ENCODE results near the gene MGP. TPM values are rescaled to one million over a fixed set of nuclear protein-coding genes. Genes with fewer than 3 reads are reported as not detected.

Gene MGP
- total RNA-seq, 4 donors from 2014 or later = 136 to 2,566 (median 1,232) TPM

- no peak for DNase-seq
- intact Hi-C loops (cut with DNase I; ENCODE audit: low total_unique reads) = loop anchor here (5.0 to 10.0 kb wide), 2 partner anchors 151 to 429 kb away; no protein-coding TSS in a partner anchor
- peaks cover 0 to 9% of the 10 kb centered on the region in 2 donors for H3K4me1 ChIP-seq
- no peaks in the 10 kb centered on the region for H3K36me3 ChIP-seq
- H3K4me3 ChIP-seq = no peak overlapping the region
- H3K9me3 ChIP-seq = no peaks in the 10 kb centered on the region
- TF ChIP-seq POLR2A (IDR thresholded peaks at IDR 0.05) (no peak), CTCF (IDR thresholded peaks at IDR 0.05) (no peak)
- peak overlapping the region; percentile 53 to 73 for H3K27ac ChIP-seq
- H3K27me3 ChIP-seq = no peaks in the 10 kb centered on the region
Observed at GRCh38 chr12:14846042-14846587, 39.5 kb downstream of the MGP start.

- Histone ChIP-seq H3K9me3 (no peaks in the 10 kb centered on the region), H3K4me3 (no peak overlapping the region), H3K4me1 (peaks cover 0 to 9% of the 10 kb centered on the region in 2 donors), H3K36me3 (no peaks in the 10 kb centered on the region), H3K27ac (peak overlapping the region; percentile 53 to 73), H3K27me3 (no peaks in the 10 kb centered on the region)
- TF ChIP-seq CTCF (IDR thresholded peaks at IDR 0.05) (peak; percentile 62 to 89 (median 82)), POLR2A (IDR thresholded peaks at IDR 0.05) (no peak)
- DNase-seq = peak; percentile 48 to 69
- intact Hi-C loops (cut with DNase I; ENCODE audit: low total_unique reads) = loop anchor here (5.0 to 10.0 kb wide), 2 partner anchors 152 to 429 kb away; no protein-coding TSS in a partner anchor
Observed at GRCh38 chr12:14845350-14845750, 40.3 kb downstream of the MGP start.

- no peak overlapping the region for H3K4me3 ChIP-seq
- no peak for DNase-seq
- H3K4me1 ChIP-seq = peaks cover 0 to 9% of the 10 kb centered on the region in 2 donors
- no peaks in the 10 kb centered on the region for H3K27me3 ChIP-seq
- TF ChIP-seq POLR2A (IDR thresholded peaks at IDR 0.05) = no peak
- no peak for TF ChIP-seq CTCF (IDR thresholded peaks at IDR 0.05)
- no peaks in the 10 kb centered on the region for H3K36me3 ChIP-seq
- H3K27ac ChIP-seq = no peak overlapping the region
- H3K9me3 ChIP-seq = no peaks in the 10 kb centered on the region
- intact Hi-C loops (cut with DNase I; ENCODE audit: low total_unique reads) = loop anchor here (10.0 kb wide), 1 partner anchor 430 kb away; no protein-coding TSS in a partner anchor
Observed at GRCh38 chr12:14844401-14844800, 41.3 kb downstream of the MGP start.

- H3K27ac ChIP-seq = peak within 1 kb of the TSS; percentile 50 to 72
- H3K4me3 ChIP-seq = no peak within 1 kb of the TSS
- intact Hi-C loops (cut with DNase I; ENCODE audit: low total_unique reads) = loop anchor here (10.0 kb wide), 1 partner anchor 431 kb away; no protein-coding TSS in a partner anchor
- DNase-seq = no peak
- H3K9me3 ChIP-seq = no peaks in the 10 kb centered on the region
- no peaks in the 10 kb centered on the region for H3K27me3 ChIP-seq
- peaks cover 0 to 9% of the 10 kb centered on the region in 2 donors for H3K4me1 ChIP-seq
- H3K36me3 ChIP-seq = no peaks in the 10 kb centered on the region
- TF ChIP-seq POLR2A (IDR thresholded peaks at IDR 0.05) = no peak
- TF ChIP-seq CTCF (IDR thresholded peaks at IDR 0.05) = no peak
Observed at GRCh38 chr12:14843425-14843887, 42.2 kb downstream of the MGP start, which contains the start of gene ART4. Gene ART4 (minus strand): TSS chr12:14843526. CDS start chr12:14843113, 413 bp downstream.

GRCh38 chr12:14842315-14842714 is 43.3 kb downstream of the MGP start:
- intact Hi-C loops (cut with DNase I; ENCODE audit: low total_unique reads) = loop anchor here (10.0 kb wide), 1 partner anchor 432 kb away; no protein-coding TSS in a partner anchor
- Histone ChIP-seq H3K9me3 (no peaks in the 10 kb centered on the region), H3K4me3 (no peak overlapping the region), H3K27me3 (no peaks in the 10 kb centered on the region), H3K36me3 (no peaks in the 10 kb centered on the region), H3K27ac (peak overlapping the region; percentile 50 to 72), H3K4me1 (peaks cover 0 to 9% of the 10 kb centered on the region in 2 donors)
- DNase-seq = no peak
- TF ChIP-seq POLR2A (IDR thresholded peaks at IDR 0.05) (no peak), CTCF (IDR thresholded peaks at IDR 0.05) (no peak)
